HG02571 (cell line): ENCODE data around the gene S100A2.
"Not testable (repeated sequence)": the region's sequence is repeated elsewhere in the genome, so short reads cannot be mapped to it uniquely, and the experiment has no call there.

ENCODE experiments used
- ATAC-seq: cut with Tn5 transposase; IDR thresholded peaks from one replicate; pipeline ENCODE4 v1.9.1; 2021; ENCODE audit warnings: mild to moderate bottlenecking, moderate library complexity; ENCODE audit not compliant: unreplicated experiment

The S100A2 gene

DNA sequence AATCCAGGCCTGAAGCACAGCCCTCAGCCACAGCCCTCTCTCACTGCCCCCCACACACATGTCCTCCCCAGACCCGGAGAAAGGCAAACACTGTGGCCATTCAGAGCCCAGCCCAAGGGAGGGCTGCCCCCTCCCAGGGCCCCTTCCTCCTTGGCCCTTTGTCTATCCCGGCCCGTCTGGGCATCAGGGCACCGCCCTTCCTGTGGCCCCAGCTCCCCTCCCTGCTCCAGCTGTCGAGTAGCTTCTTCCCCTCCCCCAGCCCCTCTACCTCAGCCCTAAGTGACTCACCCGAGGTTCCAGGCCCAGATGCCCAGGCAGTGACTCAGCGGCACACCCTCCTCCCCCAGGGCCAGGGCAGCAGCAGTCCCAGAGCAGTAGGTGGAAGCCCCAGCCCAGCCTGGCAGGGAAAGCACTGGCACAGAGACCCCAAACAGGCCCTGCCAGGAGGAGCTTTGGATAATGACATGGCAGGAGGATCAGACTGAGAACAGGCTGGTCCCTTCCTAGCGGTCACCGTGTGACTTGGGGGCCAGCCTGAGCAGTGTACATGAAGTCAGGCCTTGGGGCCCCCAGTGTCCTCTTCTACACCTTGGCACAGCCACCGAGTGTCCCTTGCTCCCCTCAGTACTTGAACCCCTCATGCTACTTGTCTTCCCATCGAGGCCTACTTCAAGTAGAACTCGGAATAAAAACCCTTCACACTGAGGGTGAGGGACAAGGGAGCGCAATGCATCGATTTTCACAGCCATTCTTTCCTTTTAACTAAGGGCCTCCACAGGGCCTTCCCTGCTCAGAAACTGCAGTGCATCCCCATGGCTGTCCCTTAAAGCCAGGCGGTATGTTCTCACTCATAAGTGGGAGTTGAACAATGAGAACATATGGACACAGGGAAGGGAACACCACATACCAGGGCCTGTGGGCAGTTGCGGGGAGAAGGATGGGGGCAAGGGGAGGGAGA lies 1.0 kb upstream of the S100A2 start:
- no peak for ATAC-seq

DNA sequence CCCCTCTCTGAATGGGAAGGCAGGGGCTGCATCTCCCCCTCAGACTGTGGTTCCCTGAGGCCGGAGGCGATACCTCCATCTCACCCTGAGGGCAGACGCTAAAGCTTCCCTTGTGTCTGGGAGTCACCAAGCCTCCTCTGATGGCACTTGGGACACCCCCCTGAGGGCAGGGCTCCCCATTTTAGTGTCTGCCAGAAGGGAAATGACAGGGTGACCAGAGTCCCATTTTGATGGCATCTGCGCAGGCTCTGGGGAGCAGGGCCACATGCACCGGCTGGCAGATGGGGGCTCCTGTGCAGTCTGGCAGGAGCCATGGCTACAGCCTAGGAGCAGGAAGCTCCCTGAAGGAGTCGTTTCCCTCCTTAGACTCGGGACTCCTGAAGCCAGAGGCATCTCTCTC lies 1.7 kb downstream of the S100A2 start:
- ATAC-seq: no peak

DNA sequence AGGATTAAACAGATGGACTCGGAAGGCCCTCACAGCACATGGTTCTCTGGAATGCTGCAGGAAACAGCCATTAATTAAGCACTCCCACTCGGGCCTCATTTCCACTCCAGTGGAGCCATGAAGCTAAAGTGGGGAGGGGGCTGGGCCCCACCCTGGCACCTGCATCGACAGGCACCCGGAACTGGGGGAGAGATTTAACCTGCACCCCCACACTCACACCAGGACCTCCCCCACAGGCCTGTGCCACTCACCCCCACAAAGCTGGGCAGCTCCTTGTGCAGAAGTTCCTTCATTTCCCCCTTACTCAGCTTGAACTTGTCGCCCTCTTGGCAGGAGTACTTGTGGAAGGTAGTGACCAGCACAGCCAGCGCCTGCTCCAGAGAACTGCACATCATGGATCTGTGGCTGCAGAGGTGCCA lies 2.2 kb downstream of the S100A2 start:
- no peak for ATAC-seq

DNA sequence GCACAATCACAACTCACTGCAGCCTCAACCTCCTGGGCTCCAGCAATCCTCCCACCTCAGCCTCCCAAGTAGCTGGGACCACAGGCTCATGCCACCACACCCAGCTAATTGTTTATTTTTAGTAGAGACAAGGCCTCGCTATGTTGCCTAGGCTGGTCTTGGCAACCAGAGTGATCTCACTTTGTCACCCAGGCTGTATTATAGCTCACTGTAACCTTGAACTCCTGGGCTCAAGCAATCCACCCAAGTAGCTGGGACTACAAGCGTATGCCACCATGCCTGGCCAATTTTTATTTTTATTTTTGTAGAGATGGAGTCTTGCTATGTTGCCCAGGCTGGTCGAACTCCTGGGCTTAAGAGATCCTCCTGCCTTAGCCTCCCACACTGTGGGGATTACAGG lies 3.6 kb downstream of the S100A2 start:
- not testable (repeated sequence) for ATAC-seq

DNA sequence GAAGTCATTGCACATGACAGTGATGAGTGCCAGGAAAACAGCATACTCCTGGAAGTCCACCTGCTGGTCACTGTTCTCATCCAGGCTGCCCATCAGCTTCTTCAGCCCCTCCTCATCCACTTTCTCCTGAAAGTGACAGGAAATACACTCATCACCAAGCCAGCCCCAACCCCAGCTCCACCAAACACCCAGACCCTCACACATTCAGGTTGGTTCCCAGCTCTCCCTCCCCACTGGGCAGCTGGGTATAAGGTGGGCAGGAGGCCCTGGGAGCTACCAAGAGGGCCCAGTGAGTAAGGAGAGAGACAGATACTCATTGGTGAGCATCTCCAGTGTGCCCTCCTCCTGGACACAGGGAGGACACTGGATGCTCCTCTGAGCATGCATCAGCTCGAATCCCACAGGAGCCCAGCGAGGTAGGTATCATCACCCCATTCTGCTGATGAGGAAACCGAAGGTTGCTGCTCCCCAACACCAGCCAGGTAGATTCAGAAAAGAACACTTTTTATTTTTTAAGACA lies 4.1 kb downstream of the S100A2 start:
- ATAC-seq: no peak

DNA sequence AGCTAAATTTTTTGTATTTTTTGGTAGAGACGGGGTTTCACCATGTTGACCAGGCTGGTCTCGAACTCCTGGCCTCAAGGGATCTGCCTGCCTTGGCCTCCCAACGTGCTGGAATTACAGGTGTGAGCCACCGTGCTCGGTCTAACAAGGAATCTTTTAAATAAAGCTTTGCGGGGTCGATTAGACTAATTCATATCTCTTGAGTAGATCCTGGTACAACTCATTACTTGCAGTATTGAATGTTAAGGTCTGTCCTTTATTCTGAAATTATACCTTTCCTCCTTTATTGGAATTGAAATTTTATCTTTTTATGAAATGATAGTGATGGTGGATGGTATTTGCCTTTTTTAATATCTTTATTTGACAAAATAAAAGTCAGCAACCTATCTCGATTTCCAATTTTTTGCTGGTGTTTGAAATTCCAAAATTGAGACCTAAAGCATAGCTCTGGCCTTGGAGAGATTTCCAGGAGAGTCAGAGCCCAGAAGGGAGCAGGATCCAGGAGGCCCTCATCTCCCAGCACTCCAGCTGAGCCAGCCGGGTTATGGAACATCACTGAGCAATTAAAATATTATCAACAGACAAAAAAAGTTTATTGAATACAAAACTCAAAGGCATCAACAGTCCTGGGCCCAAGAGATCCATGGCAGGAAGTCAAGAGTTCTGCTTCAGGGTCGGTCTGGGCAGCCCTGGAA lies 4.7 kb downstream of the S100A2 start:
- no peak for ATAC-seq

GRCh38 chr1:153560241-153560640 lies 5.4 kb downstream of the S100A2 start:
- ATAC-seq: no peak

DNA sequence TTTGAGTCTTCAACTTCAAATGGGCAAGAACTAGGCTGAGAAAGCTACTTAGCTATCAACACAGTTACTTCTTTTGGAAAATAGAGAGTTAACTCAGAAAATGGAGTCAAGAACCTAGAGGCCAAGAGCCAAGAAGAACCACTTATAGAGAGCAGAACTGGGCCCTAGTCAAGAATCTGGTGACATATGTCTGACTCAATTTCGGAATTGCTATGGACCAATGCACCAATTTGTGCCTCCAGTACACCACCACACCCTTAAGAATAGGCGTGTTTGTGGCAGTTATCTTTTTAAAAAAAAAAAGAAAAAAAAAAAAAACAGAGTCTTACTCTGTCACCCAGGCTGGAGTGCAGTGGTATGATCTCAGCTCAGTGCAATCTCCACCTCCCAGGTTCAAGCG lies 7.8 kb downstream of the S100A2 start:
- no peak for ATAC-seq

DNA sequence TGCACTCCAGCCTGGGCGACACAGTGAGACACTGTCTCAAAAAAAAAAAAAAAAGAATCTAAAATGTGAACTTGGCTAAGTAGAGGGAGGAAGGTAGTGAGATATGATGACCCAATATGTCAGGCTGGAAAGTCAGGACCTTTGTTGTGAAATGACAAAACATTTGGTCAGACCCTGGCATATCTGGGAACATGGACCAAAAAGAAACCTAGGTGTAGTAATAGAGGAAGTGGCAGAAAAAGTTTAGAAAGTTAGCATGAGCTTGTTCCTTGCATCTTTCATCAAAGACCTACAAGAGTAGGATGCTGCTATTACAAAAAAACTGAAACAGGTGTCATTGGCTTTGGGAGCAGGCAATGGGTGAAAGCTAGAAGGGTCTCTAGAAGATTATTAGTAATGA lies 9.3 kb downstream of the S100A2 start:
- no peak for ATAC-seq

DNA sequence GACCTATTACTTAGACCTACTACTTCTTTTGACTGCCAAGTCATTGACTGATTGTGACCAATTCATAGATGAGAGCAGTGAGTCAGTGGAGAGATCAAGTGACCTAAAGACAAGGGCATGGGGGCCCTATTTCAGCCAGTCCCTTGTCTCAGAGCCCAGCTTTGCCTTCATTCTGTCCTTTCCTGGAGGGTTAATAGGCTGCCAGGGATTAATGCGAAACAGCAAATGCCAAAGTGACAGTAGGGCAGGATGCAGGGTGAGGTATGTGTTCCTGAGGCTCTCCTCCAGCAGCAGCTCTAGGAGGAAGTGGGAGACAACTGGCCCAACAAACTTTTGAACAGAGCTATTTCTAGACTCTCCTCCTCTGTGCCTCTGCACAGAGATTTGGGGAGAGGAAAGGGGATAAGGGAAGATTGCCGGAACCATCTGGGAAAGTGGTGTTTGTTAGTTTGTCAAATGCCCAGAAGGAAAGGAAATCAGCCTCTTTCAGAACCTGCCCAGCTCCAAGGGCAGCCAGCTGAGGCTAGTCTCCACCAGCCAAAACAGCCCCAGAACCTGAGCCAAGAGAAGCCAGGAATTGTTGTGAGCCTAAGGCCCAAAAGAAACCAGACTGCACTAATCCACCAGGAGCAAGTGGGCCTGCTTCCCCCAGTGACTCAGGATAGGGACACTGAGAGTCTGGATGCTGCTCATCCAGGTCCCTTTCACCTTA lies 11.7 kb downstream of the S100A2 start:
- no peak for ATAC-seq

- no peak for ATAC-seq
Observed at GRCh38 chr1:153553096-153553495, 12.5 kb downstream of the S100A2 start.

DNA sequence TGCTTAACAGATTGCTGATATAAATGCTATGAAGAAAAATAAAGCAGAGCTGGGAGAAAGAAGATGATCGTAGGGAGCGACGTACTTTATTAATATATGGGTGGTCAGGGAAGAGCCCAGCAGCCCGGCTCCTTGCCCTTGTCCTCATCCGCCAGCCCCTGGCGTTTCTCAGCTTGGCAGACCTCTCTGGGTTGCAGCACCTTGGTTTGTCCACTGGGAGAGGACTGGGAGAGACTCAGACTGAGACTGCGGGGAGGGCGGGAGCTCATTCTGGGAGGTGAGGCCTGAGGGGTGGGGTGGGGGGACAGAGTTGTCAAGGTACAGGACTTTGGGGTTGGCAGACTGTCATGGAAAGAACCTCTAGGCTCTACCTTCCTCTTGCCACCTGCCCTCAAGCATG lies 13.3 kb downstream of the S100A2 start:
- no peak for ATAC-seq

DNA sequence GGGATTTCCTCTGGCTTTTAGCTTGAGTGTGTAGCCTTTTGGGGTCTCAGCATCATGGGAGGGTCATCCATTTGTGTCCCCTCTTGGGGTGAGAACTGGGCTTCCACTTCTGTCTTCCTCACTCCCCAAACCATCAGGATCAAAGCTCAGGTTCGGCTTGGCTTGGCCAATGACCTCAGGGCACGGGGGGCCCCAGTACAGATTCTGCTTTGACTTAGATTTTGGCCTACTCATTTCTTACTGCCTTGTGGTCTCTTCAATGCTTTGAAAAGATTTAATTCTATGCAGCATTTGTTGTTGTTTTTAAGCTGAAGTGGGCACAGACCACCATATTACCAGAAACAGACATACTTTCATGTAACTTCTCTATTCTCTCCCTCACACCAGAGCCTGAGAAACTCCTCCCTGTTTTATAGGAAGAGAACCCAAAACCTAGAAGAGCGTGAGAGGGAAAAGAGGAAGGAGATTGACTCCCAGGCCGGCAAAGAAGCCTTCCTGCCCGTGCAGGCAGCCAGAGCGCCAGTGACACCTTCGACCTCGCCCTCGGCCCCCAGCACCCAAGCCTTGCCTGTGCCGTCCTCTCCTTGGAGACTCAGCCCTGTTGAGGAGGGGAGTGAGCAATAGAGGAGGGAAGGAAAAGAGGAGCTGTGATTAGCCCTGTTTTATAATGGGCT lies 14.7 kb downstream of the S100A2 start:
- no peak for ATAC-seq

DNA sequence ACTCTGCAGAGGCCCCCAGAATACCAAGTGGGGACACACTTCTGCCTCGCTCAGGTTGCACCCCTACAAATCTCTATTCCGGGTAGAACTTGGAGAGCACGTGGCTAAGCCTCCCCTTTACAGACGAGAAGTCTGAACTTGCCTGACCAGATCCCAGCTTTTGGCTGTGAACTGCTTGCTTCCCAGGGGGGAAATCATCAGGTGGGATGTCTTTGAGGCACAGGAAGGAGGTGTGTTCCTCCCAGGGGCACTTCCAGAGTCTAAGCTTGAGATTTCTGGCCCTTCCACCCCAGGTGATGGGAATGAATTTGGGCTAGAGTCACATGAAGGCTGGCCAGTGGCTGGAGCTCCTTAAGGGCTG lies 15.3 kb downstream of the S100A2 start:
- no peak for ATAC-seq

DNA sequence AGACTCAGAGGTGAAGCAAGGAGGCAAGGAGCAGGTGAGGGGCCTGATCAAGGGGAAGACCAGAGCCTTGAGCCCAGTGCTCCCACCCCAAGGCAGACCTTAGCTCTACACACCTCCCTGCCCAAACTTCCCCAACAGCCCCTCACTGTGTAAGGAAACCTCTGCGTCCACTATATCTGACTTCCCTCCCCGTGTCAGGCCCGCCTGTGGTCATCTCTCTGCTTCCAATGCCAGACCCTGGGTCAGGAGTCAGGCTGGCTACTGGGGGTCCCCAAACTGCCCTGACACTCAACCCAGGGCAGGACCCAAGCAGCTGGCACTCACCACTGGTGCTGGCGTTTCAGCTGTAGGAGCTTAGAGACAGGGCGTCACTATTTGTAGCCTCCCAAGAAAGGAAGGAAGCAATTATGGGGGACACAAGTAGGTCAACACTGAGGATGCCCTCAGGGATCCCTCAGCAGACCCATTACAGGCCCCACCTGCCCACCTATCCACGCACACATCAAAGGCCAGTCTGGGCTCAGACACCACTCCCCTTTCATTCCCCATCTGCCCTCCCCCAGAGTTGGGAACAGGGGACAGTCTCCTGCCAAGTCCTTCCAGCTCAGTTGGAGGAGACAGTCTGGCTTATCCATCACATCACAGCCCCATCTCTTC lies 15.8 kb downstream of the S100A2 start:
- no peak for ATAC-seq

DNA sequence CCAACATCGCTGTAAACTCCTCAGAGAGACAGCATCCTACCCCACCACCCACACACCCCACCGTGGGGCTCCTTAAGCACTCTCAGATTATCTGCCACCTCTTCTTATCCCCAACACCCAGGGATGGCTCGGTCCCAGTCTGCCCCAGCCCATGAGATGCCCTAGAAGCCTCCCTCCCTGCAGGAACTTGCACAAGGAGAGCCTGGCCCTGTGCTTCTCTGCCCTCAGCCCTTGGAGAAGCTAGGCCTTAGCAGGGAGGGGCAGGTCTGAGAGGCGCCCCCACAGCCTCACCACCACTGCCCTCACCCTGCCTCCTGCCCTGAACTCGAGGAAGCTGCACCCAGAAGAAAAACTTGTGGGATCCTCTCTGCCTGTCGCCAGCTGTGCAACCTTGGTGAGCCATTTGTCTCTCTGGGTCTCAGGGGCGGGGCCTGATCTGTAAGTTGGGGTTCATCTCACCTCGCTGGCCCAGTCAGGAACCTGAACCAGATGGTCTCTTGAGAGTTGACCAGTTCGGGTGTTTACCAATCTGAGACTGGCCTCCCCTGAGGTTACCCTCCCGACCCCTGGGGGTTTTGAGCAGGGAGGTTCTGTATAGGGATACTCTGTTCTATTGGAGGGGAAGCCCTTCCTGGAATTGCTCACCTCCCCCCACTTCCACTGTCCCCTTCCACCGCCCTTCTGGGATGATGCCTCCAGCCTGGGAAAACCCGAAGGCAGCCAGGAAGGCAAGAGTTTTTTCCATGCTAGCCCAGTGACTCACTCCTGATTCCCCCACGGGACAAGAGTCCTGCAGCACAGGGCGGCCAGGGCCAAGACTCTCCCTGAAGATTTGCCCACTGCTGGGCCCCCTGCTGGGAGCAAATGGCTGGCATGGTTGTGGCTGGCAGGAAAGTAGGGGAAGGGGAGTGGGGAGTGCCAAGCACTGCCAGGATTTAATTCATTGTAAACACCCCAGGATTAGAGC lies 16.6 kb downstream of the S100A2 start, which contains the start of gene S100A3:
Gene S100A3 (minus strand): TSS at position 537 of the 967 bp plus-strand sequence. CDS start 773 bp downstream, outside the sequence.
- no peak for ATAC-seq

- no peak for ATAC-seq
Observed at GRCh38 chr1:153547560-153548551, 17.8 kb downstream of the S100A2 start.
